Body of pancreas (tissue), 4 donors: ENCODE results near the gene DNAJC7. TPM values are rescaled to one million over a fixed set of nuclear protein-coding genes. Genes with fewer than 3 reads are reported as not detected.
A peak's percentile ranks its signal among the peaks of the same experiment; 100 is the strongest.

ENCODE experiments used
- ATAC-seq: fragments of 150-250 bp; one replicate; pipeline ENCODE4 v1.9.1; 2016
- DNase-seq, 4 donors: peaks; one replicate each; pipeline ENCODE4 v3.0.0-alpha.2; 2019
- H3K27ac ChIP-seq, 4 donors: fragments of 200-600 bp; sonication (generic); 1 replicate in 3 of 4; 2 replicates in 1 of 4; pipeline versions ENCODE4 v1.5.1 to v1.6.1; 2016 to 2019; ENCODE audit warnings: mild to moderate bottlenecking in 1 of 4, mixed read lengths in 1 of 4, moderate library complexity in 1 of 4
- H3K27me3 ChIP-seq, 2 donors: fragments of 200-600 bp; sonication (generic); one replicate each; pipeline ENCODE4 v1.6.0; 2016; ENCODE audit warnings: mild to moderate bottlenecking in 1 of 2
- H3K36me3 ChIP-seq, 2 donors: fragments of 200-600 bp; sonication (generic); replicated peaks in 1 of 2; 2 replicates each; pipeline ENCODE4 v1.5.1; 2016; ENCODE audit warnings: low read depth in 2 of 2; ENCODE audit not compliant: insufficient read depth in 1 of 2
- H3K4me1 ChIP-seq: fragments of 200-600 bp; sonication (generic); one replicate; pipeline ENCODE4 v1.6.0; 2016
- H3K4me3 ChIP-seq, 2 donors: fragments of 200-600 bp; sonication (generic); 1 replicate in 1 of 2; 2 replicates in 1 of 2; pipeline ENCODE4 v1.5.1; 2016 to 2019
- H3K9me3 ChIP-seq, 3 donors: fragments of 200-600 bp; sonication (generic); 1 replicate in 2 of 3; 2 replicates in 1 of 3; pipeline ENCODE4 v1.5.1; 2016
- POLR2A ChIP-seq, 3 donors: fragments of 450-650 bp; IDR thresholded peaks; one replicate each; pipeline ENCODE4 v1.6.1; 2016; ENCODE audit warnings: antibody characterized with exemption in 3 of 3, mild to moderate bottlenecking in 2 of 3
- WGBS, 2 donors: methylation state at CpG; one replicate each; pipeline ENCODE4 v1.1.5; 2017; 5-methylcytosine and 5-hydroxymethylcytosine counted together
- intact Hi-C: fragments of 100-400 bp; cut with DNase I; formaldehyde crosslinking; loops from one replicate; pipeline ENCODE4 v1.15.1; 2023
- total RNA-seq, 2 donors: library from RNA; depleted of rRNA; stranded (reverse); fragments of >200 nt; gene quantifications; one replicate each; pipeline ENCODE4 v1.1.0, GENCODE V29; 2016
- TF ChIP-seq, protein P1 (sequence below), 7 experiments: fragments of 450-650 bp in 4 of 7; fragments of 200-600 bp in 3 of 7; sonication (generic) in 3 of 7; IDR thresholded peaks; one replicate each; pipeline ENCODE4 v1.5.1; 2016 to 2019; ENCODE audit warnings: antibody characterized with exemption in 7 of 7

Gene DNAJC7
- total RNA-seq, 2 donors from 2014 or later, result 32.4 to 43.5 TPM

DNA sequence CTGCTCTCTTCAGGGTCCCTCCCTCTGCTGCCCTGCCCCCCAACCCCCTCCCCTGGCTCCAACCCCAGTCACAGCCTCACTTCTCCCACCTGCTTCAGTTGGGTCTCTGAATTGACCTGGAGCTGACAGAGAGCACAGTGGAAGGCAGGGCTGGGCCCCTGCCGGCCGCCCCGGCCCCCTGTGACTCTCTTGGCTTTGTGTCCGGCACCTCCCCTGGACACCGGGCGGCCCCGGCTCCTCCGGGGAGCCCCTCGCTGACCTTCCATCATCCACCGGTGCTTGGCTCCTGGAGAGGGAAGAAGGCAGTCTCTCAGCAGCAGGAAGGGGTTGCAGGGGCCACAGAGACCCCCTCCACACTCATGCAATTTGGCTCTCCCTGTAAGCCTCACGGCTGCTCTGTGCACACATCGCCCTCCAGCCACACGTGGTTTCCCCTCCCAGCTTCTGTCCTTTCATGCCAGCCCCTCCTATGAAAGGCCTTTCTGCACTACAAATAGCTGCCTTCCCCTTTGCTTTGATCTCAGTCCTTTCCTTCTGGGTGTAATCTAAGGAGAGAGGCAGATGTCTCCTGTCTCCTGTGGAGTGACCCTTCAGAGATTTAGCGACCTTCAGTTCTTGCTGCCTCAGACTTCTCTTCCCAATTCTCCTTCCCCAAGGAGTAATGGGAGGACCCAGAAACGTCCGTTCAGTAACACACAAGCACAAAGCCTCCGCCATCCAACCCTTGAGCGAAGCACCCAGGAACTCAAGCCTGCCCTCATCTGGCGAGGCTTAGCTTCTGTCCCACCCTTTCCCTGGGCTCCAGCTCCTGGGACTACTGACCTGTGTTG is 10.9 kb upstream of the DNAJC7 start:
- intact Hi-C loops, result loop anchor here (5.0 kb wide), 1 partner anchor 89 kb away; no protein-coding TSS in a partner anchor

DNA sequence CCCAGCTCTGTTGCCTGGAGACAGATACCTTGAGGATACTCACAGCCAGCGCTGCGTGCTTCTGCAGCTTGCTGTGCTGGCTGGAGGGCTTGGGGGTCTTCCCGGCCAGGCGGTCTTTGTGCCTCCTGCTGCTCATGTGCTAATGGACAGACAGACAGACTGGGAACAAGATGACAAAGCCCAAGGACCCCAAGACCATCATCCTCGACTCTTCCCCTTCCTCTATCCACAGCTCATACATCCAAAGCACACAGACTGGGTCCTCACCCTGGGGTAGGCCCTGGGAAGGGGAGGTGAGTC is 10.3 kb upstream of the DNAJC7 start:
- Histone ChIP-seq H3K4me3 (no peak overlapping the region), H3K4me1 (peaks cover 14% of the 10 kb centered on the region), H3K9me3 (no peaks in the 10 kb centered on the region), H3K27ac (no peak overlapping the region), H3K27me3 (no peaks in the 10 kb centered on the region), H3K36me3 (peaks cover 0 to 10% of the 10 kb centered on the region in 2 donors)
- DNase-seq (no peak), ATAC-seq (no peak)
- 79 to 85% methylated on average over 5 of the region's 5 CpGs for WGBS, 2 donors
- TF ChIP-seq, protein P1, sequence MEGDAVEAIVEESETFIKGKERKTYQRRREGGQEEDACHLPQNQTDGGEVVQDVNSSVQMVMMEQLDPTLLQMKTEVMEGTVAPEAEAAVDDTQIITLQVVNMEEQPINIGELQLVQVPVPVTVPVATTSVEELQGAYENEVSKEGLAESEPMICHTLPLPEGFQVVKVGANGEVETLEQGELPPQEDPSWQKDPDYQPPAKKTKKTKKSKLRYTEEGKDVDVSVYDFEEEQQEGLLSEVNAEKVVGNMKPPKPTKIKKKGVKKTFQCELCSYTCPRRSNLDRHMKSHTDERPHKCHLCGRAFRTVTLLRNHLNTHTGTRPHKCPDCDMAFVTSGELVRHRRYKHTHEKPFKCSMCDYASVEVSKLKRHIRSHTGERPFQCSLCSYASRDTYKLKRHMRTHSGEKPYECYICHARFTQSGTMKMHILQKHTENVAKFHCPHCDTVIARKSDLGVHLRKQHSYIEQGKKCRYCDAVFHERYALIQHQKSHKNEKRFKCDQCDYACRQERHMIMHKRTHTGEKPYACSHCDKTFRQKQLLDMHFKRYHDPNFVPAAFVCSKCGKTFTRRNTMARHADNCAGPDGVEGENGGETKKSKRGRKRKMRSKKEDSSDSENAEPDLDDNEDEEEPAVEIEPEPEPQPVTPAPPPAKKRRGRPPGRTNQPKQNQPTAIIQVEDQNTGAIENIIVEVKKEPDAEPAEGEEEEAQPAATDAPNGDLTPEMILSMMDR (IDR thresholded peaks at IDR 0.05), result no peak
- TF ChIP-seq POLR2A (IDR thresholded peaks at IDR 0.05), result no peak
- intact Hi-C loops, result loop anchor here (5.0 kb wide), 1 partner anchor 90 kb away; no protein-coding TSS in a partner anchor

More for the DNA sequence above, 10.9 kb upstream of the DNAJC7 start:
- WGBS, 2 donors, result 66 to 67% methylated on average over 13 to 19 of the region's 19 CpGs
- Histone ChIP-seq H3K36me3 (peaks cover 0 to 6% of the 10 kb centered on the region in 2 donors), H3K4me1 (peaks cover 14% of the 10 kb centered on the region), H3K4me3 (no peak overlapping the region), H3K27me3 (no peaks in the 10 kb centered on the region), H3K9me3 (no peaks in the 10 kb centered on the region), H3K27ac (no peak overlapping the region)
- ATAC-seq, result no peak
- DNase-seq, result peak in 3 of 4 donors; percentile 30 to 45 (median 43)
- TF ChIP-seq, protein P1 (IDR thresholded peaks at IDR 0.05), result peak in 3 of 7 experiments; percentile 6 to 37 (median 16)
- TF ChIP-seq POLR2A (IDR thresholded peaks at IDR 0.05), result no peak

DNA sequence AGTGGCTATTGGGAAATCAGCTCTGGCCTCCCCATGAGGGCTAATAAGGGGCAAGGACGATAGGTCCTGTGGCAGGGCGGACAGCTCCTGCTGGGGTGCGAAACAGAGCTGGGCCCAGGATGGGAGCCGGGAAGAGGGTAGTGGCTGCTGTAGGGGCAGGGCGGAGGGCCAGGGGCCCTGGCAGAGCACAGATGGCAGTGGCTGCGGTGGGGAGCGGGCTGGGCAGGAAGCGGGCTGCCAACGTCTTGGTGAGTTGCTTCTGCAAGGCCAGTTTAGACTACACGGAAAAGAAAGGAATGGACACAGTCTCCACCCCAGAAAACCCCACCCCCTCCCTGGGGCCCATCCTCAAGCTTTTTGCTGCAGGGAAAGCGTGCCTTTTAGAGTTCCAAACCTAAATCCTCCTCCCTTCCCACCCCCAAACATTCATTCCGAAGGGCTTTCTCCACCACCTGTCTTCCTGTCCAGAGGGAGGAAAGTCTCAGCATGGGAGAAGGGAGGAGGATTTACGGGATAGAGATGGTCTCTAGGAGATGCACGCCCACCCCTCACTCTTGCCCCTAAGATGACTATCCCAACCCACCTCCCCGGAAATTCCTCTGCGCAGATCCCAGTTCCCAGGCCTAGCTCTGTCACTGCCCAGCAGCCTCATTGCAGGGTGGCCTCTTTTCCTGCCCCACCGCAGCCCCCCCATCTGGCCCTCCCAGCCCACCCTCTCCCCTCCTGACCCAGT is 9.8 kb upstream of the DNAJC7 start:
- Histone ChIP-seq H3K36me3 (peaks cover 0 to 10% of the 10 kb centered on the region in 2 donors), H3K4me3 (no peak overlapping the region), H3K9me3 (no peaks in the 10 kb centered on the region), H3K4me1 (peaks cover 14% of the 10 kb centered on the region), H3K27ac (no peak overlapping the region), H3K27me3 (no peaks in the 10 kb centered on the region)
- TF ChIP-seq POLR2A (IDR thresholded peaks at IDR 0.05), result no peak
- TF ChIP-seq, protein P1 (IDR thresholded peaks at IDR 0.05), result no peak
- no peak for DNase-seq
- intact Hi-C loops, result loop anchor here (5.0 kb wide), 1 partner anchor 90 kb away; no protein-coding TSS in a partner anchor
- 63 to 66% methylated on average over 17 of the region's 17 CpGs for WGBS, 2 donors
- no peak for ATAC-seq

DNA sequence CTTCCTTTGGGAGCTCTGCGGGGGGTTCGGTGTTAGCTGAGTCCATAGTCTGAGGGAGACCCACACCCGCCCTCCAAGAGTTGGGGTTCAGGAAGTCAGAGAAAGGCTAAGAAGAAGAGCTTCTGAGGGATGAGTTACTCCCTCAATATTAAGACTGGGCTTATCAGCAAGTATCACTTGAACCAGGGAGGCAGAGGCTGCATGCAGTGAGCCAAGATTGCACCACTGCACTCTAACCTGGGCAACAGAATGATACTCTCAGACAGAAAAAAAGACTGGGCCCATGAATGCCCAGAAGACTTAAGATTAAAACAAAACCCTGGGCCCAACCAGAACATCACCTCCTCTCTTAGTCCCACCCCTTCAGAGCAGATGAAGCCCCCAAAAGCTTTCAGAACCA is 8.7 kb upstream of the DNAJC7 start:
- DNase-seq (no peak), ATAC-seq (no peak)
- Histone ChIP-seq H3K27ac (no peak overlapping the region), H3K9me3 (no peaks in the 10 kb centered on the region), H3K4me3 (no peak overlapping the region), H3K4me1 (peaks cover 19% of the 10 kb centered on the region), H3K27me3 (no peaks in the 10 kb centered on the region), H3K36me3 (peaks cover 0 to 10% of the 10 kb centered on the region in 2 donors)
- 93 to 100% methylated on average over 3 of the region's 3 CpGs for WGBS, 2 donors
- no peak for TF ChIP-seq POLR2A (IDR thresholded peaks at IDR 0.05)
- TF ChIP-seq, protein P1 (IDR thresholded peaks at IDR 0.05), result no peak
- intact Hi-C loops, result loop anchor here (5.0 kb wide), 1 partner anchor 91 kb away; no protein-coding TSS in a partner anchor
